Fibroblast of lung (primary cell): Measurements from ENCODE around the gene VWCE.
"Not testable (repeated sequence)": the region's sequence is repeated elsewhere in the genome, so short reads cannot be mapped to it uniquely, and the experiment has no call there.

Source experiments
- CTCF ChIP-seq, 2 donors: IDR thresholded peaks in 1 of 2; conservative IDR thresholded peaks in 1 of 2; 1 replicate in 1 of 2; 2 replicates in 1 of 2; pipeline ENCODE4 v1.5.1; 2011 to 2012; ENCODE audit warnings: low read length in 2 of 2, control low read depth in 1 of 2, inconsistent platforms in 1 of 2, low read depth in 1 of 2, mild to moderate bottlenecking in 1 of 2
- EZH2 ChIP-seq: IDR thresholded peaks from 2 replicates; pipeline ENCODE4 v1.5.1; 2012; ENCODE audit warnings: low read length, control low read depth, mild to moderate bottlenecking; ENCODE audit errors: missing control alignments

GRCh38 chr11:61222692-61223091 lies 72.4 kb downstream of the VWCE start:
- TF ChIP-seq CTCF (conservative IDR thresholded peaks at IDR 0.05 in 1 of 2, IDR thresholded peaks at IDR 0.05 in 1 of 2; ENCODE audit: low read depth in 1 of 2, low read length in 2 of 2); EZH2: not testable (repeated sequence)
